HG03135 (cell line): ENCODE data around the gene UBN2.

Source experiments
- ATAC-seq: cut with Tn5 transposase; IDR thresholded peaks from one replicate; pipeline ENCODE4 v1.9.1; 2021; ENCODE audit warnings: mild to moderate bottlenecking, moderate library complexity; ENCODE audit not compliant: unreplicated experiment

Gene UBN2

DNA sequence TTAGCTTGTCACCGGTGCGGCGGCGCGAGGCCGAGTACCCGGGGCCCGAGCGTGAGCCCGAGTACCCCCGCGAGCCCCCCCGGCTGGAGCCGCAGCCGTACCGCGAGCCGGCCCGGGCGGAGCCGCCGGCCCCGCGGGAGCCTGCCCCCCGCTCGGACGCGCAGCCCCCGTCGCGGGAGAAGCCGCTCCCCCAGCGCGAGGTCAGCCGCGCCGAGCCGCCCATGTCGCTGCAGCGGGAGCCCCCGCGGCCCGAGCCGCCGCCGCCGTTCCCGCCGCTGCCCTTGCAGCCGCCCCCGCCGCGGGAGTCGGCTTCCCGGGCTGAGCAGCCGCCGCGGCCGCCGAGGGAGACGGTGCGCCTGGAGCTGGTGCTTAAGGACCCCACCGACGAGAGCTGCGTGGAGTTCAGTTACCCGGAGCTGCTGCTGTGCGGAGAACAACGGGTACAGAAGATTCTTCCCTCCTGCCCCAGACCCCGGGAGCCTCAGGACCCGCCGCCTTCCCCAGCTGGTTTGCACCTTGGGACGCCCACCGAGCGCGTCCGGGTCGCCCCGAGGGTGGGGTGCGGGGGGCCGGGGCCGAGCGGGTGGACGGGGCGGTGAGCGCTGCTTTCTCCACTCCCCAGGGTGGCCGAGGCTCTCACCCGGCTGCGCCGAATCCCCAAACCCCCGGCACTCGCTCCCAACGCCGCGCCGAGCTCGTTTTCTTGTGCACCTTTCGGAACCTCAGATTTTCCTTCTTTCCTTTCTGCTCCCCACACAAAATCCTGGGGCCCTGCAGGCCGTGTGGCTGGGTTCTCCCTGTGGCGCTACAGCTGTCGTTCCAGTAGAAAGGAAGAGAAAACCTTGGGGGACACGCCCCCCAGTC, 708 bp downstream of the UBN2 start:
- ATAC-seq: peak; percentile 34

DNA sequence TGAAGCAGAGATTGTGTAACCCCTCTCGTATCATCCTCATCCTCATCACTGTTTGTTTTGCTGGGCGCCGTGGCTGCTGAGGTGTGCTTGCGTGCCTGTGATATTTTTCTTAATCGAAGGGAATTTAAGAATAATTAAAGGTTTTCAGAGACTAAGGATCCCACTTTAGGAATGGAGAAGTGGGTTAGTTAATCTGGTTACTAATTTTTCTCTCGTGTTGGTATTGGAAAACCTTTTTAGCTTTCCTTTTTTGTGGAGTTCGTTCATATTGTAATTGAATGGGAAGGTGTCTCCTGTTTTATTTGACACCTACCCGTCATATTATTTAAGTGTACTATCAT, 1.3 kb downstream of the UBN2 start:
- ATAC-seq: no peak

DNA sequence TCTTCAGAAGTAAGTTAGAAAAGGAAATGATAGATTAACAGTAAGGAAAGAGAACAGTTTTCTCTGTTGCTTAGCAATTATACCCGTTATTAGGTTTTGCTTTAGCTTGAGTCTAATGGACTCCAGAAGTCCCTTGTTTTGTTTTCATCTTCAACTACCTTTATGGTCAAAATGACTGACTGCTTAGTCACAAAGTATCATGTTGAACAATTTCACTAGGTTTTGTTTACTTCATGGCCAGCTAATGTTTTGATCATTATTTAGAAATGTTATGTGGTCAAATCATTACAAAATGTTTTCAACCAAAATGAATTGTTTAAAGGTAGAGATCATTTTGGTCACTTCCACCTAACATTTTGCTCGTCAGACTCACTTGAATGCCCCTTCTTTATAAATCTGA, 1.9 kb downstream of the UBN2 start:
- ATAC-seq: no peak

GRCh38 chr7:139241258-139241657, 10.2 kb downstream of the UBN2 start:
- ATAC-seq: no peak

DNA sequence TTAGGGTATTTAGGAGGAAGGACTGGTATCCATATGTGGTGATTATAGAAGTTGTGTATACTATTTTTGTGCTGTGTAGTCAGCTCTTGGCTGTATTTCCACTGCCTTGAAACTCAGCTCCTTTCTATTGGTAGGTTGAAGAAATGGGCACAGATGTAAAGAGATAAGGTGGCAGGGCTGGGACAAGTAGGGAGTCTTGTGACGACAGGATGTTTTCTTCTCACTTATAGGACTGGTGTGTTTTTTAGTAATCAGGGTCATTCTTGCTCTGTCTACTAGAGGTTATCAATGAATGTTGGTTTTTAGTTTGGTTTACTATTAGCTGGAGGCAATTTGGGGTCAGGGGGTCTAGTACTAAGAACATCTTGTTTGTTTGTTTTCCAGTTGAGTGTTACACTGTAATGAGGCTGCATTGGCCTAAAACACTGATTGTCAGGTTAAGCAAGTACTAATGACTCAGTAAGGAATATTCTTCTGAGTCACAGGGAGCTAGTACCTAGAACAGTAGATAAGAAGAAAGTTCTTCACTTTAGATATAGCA, 11.8 kb downstream of the UBN2 start:
- no peak for ATAC-seq

- no peak for ATAC-seq
Observed at GRCh38 chr7:139245401-139245800, 14.4 kb downstream of the UBN2 start.

- ATAC-seq: no peak
Observed at GRCh38 chr7:139246494-139246893, 15.5 kb downstream of the UBN2 start.

DNA sequence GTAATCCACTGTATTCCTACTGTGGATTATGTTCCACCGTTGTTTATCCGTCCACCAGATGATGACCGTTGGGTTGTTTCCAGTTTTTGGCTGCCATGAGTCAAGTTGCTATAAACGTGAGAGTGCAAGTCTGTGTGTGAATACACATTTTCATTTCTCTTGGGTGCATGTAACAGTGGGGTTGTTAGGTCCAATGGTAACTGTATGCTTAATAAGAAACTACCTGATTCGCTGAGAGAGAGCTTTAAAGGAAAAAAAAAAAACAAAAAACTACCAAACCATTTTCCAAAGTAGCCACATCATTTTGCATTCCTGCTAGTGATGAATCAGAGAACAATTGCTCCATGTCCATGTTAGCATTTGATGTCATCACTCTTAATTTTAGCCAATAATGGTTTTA, 15.9 kb downstream of the UBN2 start:
- no peak for ATAC-seq

DNA sequence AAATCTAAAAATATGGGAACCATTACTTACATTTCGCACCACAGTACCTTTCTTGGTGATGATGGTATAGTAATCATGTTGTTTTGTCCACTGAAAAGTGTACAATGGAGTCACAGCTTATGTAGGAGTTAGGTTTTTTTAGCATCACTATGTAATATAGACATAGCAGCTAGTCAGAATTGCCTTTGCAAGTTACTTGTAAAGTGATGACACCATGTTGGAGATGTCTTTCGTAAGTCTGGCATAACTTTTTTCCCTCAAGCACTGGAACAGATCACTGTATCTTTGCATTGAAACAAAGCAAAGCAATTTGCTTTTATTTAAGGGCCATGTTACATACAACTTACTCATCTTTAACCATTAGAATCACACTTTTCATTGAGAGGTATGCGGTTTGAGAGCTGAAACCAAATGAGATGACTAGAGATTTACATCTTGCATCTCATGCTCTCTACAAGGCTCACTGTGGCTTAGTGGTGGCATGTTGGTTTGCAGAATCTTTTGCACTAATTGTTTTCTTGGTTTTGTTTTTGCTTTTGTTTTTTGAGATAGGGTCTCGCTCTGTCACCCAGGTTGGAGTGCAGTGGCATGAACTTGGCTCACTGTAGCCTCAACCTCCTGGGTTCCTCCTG, 18.3 kb downstream of the UBN2 start:
- ATAC-seq: no peak

- ATAC-seq: no peak
Observed at GRCh38 chr7:139252451-139252850, 21.4 kb downstream of the UBN2 start.

GRCh38 chr7:139254281-139254680, 23.2 kb downstream of the UBN2 start:
- no peak for ATAC-seq

DNA sequence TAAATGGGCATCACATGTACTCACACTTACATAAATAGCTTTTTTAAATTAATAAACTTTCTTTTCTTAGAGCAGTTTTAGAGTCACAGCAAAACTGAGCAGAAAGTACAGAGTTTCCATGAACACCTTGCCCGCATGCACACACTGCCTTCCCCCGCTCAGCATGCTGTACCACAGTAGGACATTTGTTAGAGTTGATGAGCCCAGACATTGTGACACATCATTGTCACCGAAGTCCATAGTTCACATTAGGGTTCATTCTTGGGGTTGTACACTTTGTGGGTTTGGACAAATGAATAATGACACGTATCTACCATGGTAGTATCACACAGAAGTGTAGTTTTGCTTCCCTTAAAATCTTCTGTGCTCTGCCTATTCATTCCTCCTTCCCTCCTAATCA, 23.7 kb downstream of the UBN2 start:
- no peak for ATAC-seq

DNA sequence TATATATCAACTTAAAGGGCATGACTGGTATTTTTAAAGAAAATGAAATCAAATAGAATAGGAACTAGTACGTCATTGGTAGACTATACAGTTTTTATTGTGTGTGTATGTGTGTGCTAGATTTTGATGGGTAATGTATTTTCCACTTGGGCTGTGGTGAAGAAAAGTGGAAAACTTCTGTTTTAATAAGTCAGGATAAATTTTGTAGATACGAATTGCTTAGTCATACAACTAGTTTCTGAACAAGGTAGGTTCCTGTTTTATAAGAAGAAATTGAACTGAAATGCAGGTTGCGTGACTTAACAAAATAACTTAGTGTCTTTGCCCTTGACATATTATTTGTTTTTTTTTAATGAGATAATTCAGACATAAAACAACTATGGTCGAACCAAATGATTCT, 24.3 kb downstream of the UBN2 start:
- no peak for ATAC-seq

- ATAC-seq: no peak
Observed at GRCh38 chr7:139259142-139259541, 28.1 kb downstream of the UBN2 start.

DNA sequence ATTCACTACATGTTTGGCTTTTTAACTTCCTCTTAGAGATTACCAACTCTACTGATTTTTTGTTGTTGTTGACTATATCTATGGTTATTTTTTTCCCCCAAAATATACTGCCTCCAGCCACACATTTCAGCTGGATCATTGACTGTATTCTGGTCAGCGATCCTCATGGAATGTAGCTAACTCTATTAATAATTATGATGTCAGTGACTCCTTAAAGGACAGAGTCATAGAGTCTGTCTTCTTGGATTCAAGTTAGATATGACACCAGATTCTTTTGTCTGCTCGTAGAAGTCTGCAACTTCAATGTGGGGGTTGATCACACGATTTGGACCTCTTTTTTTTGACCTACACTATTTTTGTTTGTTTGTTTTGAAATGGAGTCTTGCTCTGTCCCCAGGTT, 33.2 kb downstream of the UBN2 start:
- no peak for ATAC-seq

DNA sequence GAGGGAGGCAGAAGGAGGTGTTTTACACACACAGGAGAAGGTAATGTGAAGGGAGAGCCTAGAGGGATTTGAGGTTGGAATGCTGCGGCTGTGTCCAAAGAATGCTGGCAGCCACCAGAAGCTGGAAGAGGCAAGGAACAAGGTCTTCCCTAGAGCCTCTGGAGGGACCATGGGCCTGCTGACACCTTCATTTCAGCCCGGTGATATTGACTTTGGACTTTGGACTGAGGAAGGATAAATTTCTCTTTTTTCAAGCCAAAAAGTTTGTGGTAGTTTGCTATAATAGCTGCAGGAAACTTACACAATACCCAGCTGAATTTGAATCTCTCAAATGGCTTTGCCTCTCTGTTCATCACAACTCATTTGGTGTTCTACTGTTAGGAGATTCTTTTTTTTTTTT, 34.6 kb downstream of the UBN2 start:
- no peak for ATAC-seq

GRCh38 chr7:139271718-139272628, 40.9 kb downstream of the UBN2 start:
- ATAC-seq: no peak

GRCh38 chr7:139284252-139284896, 53.3 kb downstream of the UBN2 start:
- ATAC-seq: no peak

DNA sequence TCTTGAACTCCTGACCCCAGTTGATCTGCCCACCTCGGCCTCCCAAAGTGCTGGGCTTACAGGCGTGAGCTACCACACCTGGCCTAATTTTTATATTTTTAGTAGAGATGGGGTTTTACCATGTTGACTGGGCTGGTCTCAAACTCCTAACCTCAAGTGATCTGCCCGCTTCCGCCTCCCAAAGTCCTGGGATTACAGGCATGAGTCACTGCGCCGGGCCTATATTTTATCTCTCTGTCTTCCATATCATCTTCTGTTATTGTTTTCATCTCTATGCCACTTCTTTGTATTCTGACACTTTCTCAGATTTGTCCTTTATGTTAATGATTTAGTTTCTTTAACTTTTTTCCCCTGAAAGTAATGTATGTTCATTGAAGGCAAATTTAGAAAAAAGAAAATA, 55.1 kb downstream of the UBN2 start:
- no peak for ATAC-seq

- no peak for ATAC-seq
Observed at GRCh38 chr7:139292821-139293220, 61.8 kb downstream of the UBN2 start.

DNA sequence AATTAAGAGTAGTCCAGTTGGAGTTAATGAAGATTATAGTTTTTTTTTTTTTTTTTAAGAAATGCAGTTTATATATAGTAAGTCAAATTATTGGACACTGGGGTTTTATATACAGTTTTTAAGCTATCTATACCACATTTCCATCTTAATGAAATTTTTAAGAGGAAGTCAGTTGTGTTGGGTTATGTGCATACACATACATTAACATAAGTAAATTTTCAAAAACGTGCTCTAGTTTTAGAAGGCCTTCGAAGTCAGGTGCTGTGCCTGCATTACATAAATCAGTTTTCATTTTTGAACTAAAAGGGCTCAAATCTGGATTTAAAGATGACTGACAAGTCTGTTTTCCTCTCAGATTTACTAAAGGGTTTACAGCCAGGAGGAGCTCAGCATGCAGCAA, 62.5 kb downstream of the UBN2 start:
- no peak for ATAC-seq
